EH (cell line): ENCODE results near the gene TPK1.

Experiments used
- DNase-seq: peaks from one replicate; pipeline ENCODE4 v3.0.0-alpha.2; 2015; ENCODE audit warnings: low read depth

The TPK1 gene

DNA sequence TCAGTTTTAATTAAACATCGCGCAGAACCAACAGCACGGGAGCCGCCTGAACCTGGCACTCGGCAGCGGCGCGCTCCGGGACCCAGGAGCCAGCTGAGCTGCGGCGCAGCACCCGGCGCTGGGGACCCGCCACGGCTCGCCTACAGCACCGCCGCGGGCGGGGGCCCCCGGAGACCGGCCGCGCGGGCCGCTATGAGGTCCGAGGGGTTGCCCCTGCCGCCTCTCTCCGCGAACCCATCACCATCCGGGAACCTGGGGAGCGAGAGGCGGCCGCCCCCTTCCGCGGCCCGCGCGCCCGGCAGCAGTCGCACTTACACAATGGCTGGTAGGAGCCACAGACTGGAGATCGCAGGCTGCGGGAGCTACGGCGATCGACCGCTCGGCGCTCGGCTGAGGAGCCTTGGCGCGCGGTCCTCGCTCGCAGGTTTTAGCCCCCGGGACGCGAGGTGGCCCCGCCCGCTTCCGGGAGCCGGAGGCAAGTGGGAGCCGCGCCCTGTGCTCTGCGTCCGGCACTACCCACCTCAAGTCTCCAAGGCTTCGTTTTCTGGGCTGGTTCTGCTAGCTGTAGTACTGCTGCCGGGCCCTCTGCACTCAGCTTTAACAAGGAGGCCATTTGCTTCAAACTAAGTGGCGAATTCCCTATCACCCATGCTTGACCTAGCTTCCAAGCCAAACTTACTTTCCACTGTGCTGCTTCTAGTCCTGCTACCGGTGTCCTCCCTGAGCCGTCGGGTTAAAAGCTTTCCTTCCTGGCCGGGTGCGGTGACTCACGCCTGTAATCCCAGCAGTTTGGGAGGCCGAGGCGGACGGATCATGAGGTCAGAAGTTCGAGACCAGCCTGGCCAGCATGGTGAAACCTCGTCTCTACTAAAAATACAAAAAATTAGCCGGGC, at the start of gene TPK1:
TPK1 (minus strand) TSS at position 402 of the 893 bp plus-strand sequence. CDS start 451 bp downstream, outside the sequence.
- peak; percentile 82 for DNase-seq

- DNase-seq: no peak
Measured at GRCh38 chr7:144885478-144885877, 49.6 kb upstream of the TPK1 start.

- DNase-seq: no peak
Measured at GRCh38 chr7:144884896-144885295, 49.0 kb upstream of the TPK1 start.

DNA sequence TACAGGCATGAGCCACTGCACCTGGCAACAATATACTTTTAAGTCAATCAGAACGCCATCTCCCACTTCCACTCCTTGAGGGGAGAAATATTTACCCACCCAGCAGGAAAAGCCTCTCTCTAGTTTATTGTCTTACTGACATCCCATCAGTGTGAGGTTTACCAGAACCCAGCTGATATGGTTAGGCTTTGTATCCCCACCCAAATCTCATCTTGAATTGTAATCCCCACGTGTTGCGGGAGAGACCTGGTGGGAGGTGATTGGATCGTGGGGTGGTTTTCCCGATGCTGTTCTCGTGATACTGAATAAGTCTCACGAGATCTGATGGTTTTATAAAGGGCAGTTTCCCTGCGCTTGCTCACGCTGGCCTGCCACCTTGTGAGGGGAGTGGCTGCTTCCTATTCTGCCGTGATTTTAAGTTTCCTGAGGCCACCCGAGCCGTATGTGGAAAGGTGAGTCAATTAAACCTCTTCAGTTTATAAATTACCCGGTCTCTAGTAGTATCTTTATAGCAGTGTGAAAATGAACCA, 37.5 kb upstream of the TPK1 start:
- DNase-seq: no peak

DNA sequence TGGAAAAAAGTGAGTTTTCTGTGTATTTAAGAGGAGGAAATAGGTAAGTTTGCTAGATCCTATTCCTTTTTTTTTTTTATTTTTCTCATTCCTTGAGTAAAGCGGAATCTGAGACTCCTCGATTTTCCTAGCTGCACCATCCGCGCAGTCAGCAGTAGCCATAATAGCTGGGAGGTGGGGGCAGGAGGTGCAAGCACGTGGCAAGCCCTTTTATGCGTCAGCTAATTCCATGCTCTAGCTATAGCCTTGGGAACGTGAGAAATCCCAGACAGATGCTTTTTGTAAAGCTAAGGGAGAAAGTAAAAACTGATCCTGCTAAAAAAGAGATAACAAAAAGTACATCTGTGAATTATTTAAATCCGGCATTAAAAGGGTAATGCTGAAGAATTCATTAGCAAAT, 33.2 kb upstream of the TPK1 start:
- DNase-seq: no peak

GRCh38 chr7:144866189-144866588, 30.3 kb upstream of the TPK1 start:
- no peak for DNase-seq

GRCh38 chr7:144863320-144863647, 27.4 kb upstream of the TPK1 start:
- DNase-seq: no peak

- no peak for DNase-seq
Measured at GRCh38 chr7:144862612-144863319, 26.9 kb upstream of the TPK1 start.

- DNase-seq: no peak
Measured at GRCh38 chr7:144859739-144860138, 23.9 kb upstream of the TPK1 start.

- DNase-seq: no peak
Measured at GRCh38 chr7:144857463-144857862, 21.6 kb upstream of the TPK1 start.

DNA sequence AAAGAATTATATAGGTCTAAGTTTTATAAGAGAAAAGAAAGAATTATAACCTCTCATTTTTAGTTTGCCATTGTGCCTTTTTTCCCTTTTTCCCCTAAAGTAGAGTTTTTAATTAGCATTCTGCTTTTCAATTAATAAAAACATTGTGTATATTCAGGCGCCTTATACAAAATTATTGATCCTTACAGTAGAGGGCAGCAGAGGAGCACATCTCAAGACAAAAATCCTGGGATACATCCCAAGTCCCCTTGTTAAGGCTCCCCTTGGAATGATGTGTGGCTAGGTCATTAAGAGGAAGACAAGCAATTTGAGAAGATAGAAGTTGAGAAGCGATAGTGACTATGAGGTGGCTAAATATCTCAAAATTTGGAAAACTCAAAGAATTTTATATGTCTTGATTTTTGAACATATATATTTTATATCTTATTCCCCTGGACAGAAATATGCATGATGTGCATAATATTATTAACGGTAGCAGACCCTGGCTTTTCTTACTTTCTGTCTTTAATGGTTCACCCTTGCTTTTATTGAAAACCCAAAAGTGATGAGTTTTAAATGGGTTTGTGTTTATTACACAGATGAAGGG, 19.1 kb upstream of the TPK1 start:
- DNase-seq: peak; percentile 25

GRCh38 chr7:144853542-144853941, 17.7 kb upstream of the TPK1 start:
- DNase-seq: no peak

DNA sequence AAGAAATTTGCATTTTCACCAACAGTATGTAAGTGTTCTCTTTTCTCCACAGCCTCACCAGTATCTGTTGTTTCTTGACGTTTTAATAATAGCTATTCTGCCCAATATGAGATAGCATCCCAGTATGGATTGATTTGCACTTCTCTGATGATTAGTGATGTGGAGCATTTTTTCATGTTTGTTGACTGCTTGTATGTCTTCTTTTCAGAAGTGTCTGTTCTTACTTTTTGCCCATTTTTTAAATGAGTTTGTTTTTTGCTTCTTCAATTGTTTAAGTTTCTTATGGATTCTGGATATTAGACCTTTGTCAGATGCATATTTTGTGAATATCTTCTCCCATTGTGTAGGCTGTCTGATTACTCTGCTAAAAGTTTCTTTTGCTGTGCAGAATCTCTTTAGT, 12.2 kb upstream of the TPK1 start:
- DNase-seq: no peak

DNA sequence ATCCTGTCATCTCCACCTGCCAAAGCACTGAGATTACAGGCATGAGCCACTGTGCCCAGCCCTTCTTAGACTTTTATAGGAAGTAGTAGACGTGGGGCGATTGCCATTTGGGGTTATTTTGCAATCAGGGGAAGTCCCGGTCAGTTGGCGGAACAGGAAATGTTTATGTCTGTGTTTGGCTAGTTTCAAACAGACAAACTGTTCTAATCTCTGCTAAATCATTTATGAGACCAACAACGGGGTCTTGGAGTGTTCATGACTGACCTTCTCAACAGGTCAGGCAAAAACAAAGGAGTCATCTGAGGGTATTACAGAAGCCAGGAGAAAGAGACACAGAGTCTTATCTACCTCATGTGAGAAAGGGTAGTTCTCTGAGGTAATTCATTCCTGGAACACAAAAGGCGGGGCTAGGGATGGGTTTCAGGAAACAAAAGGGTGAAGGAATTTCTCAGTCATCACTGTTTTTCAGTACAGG, 6.6 kb upstream of the TPK1 start:
- no peak for DNase-seq

DNA sequence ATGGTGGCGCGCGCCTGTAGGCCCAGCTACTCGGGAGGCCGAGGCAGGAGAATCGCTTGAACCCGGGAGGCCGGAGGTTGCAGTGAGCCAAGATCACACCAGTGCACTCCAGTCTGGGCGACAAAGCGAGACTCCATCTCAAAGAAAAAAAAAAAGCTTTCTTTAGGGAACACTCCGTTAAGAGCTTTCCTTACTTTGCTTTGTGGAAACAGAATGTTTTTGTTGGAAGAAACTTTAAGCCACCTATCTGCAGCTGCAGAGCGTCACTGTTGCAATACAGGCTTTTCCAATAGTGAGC, 641 bp upstream of the TPK1 start:
- no peak for DNase-seq

DNA sequence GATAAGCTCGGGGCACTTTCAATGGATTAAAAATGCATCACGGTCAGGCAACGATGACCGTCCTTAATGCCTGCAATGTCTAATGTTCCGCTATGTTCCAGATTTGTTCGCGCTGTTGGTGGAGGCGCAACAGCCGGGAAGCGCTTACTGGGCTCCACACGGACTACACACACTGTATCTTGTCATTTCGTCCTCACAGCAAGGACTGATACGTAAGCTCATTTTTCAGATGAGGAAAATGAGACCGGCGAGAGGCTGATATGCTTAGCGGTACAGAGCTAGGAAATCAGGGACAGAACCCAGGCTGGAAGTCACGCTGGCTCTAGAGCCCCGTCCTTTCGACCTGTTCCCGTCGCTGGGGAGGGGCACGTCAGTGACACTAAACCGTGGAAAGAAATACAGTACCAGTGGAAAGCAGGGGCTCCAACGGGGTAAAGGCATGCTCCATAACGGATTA, 670 bp downstream of the TPK1 start:
- peak; percentile 55 for DNase-seq

DNA sequence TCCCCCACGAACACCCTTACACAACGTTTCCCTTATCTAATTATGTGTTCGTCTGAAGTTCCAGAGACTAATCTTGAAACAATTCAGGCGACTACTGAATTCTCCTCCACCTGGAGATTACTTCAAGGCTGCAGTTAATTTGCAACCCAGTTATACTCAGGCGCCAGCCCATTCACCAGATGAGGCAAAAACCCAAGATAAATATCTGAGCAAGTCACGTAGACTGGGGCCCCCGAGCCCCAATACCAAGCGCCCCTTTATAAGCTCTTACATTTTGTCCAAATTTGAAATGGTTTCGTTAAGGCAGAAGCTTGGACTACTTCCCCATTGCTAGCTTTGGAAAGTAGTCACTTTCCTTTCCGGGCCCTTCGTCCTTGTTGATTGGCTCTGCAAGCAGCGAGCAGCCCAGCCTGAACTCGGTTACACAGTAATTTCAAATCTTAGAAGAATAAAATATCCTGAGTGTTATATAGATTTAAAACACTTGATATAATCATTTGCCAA, 1.2 kb downstream of the TPK1 start:
- DNase-seq: no peak

DNA sequence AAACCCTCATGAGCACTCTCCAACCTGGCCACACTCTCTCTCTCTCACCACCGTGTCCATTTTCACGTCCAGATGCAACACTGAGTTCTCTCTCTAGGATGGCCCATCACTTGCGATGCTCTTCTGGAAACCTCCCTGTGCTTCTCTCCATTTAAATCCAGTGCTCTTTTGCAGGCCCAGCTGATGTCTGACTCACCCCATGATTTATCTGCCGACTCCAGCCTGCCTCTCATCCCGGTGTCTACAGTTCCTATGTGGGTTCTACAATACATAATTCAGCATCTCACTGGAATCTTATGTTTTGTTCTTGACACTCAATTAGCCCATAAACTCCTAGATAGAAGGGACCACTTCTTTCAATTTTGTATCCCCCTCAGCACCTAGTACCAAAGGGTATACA, 5.0 kb downstream of the TPK1 start:
- DNase-seq: peak; percentile 9

- DNase-seq: peak; percentile 25
Measured at GRCh38 chr7:144830024-144830785, 5.6 kb downstream of the TPK1 start.

GRCh38 chr7:144827621-144828020, 8.2 kb downstream of the TPK1 start:
- DNase-seq: peak; percentile 52

- no peak for DNase-seq
Measured at GRCh38 chr7:144826208-144826607, 9.6 kb downstream of the TPK1 start.

GRCh38 chr7:144824360-144824759, 11.5 kb downstream of the TPK1 start:
- peak; percentile 72 for DNase-seq
